Endometrial microvascular endothelial cells (primary cell): ENCODE results near the gene PRAME. TPM values are rescaled to one million over a fixed set of nuclear protein-coding genes. Genes with fewer than 3 reads are reported as not detected.
"Not testable (repeated sequence)": the region's sequence is repeated elsewhere in the genome, so short reads cannot be mapped to it uniquely, and the experiment has no call there.

Experiments used
- in situ Hi-C: cut with HindIII; loops from 2 replicates; pipeline ENCODE4 v1.10.0; 2017; ENCODE audit warnings: low sequenced_read_pairs, low pct_unique_long_range_greater_than_20kb; ENCODE audit errors: inconsistent ontology term
- total RNA-seq: library from RNA; depleted of rRNA; stranded (reverse); fragments of >200 nt; gene quantifications from one replicate; pipeline ENCODE4 v1.2.3, GENCODE V29; 2015; ENCODE audit errors: inconsistent ontology term

Gene PRAME
- total RNA-seq, result not detected

- in situ Hi-C loops, result no loop called here
These were observed at the start of gene PRAME for GRCh38 chr22:22558972-22559603. PRAME (minus strand) TSS chr22:22559265; CDS start chr22:22556832, 2,433 bp downstream.

- in situ Hi-C loops, result not testable (repeated sequence)
These were observed 49.0 kb upstream of the PRAME start for GRCh38 chr22:22608022-22608421.

- in situ Hi-C loops, result no loop called here
These were observed 46.0 kb upstream of the PRAME start for GRCh38 chr22:22605074-22605404.

- in situ Hi-C loops, result no loop called here
These were observed 45.4 kb upstream of the PRAME start for GRCh38 chr22:22604326-22605073.

GRCh38 chr22:22603470-22603947, 44.4 kb upstream of the PRAME start:
- in situ Hi-C loops, result no loop called here

- in situ Hi-C loops, result no loop called here
These were observed 41.6 kb upstream of the PRAME start for GRCh38 chr22:22600531-22601261.

- in situ Hi-C loops, result no loop called here
These were observed 40.2 kb upstream of the PRAME start for GRCh38 chr22:22599248-22599647.

GRCh38 chr22:22598144-22598543, 39.1 kb upstream of the PRAME start:
- in situ Hi-C loops, result no loop called here

GRCh38 chr22:22595001-22595835, 36.2 kb upstream of the PRAME start:
- in situ Hi-C loops, result no loop called here

- in situ Hi-C loops, result no loop called here
These were observed 35.0 kb upstream of the PRAME start for GRCh38 chr22:22593964-22594656.

- in situ Hi-C loops, result no loop called here
These were observed 34.2 kb upstream of the PRAME start for GRCh38 chr22:22593250-22593649.

GRCh38 chr22:22591348-22592299, 32.6 kb upstream of the PRAME start:
- in situ Hi-C loops, result no loop called here

- in situ Hi-C loops, result no loop called here
These were observed 31.2 kb upstream of the PRAME start for GRCh38 chr22:22590136-22590891.

GRCh38 chr22:22588485-22589164, 29.6 kb upstream of the PRAME start:
- in situ Hi-C loops, result no loop called here

GRCh38 chr22:22587577-22588188, 28.6 kb upstream of the PRAME start:
- in situ Hi-C loops, result no loop called here

GRCh38 chr22:22584722-22585121, 25.7 kb upstream of the PRAME start:
- in situ Hi-C loops, result no loop called here
